Caco-2 (cell line): ENCODE results near the gene MANBA. TPM values are rescaled to one million over a fixed set of nuclear protein-coding genes. Genes with fewer than 3 reads are reported as not detected.

ENCODE experiments used
- BruUV-seq: library from RNA; stranded (reverse); fragments of 400-500 nt; replicated peaks from 2 replicates; lab custom pipeline; 2021; lab: Mats Ljungman, UMichigan
- CTCF ChIA-PET: fragments of 300-600 bp; sonication (Branson Sonifier 250); formaldehyde crosslinking; loops from one replicate; lab custom pipeline; 2022; ENCODE audit warnings: antibody characterized with exemption; lab: Charles Lee
- POLR2A ChIA-PET: fragments of 300-600 bp; sonication (Branson Sonifier 250); formaldehyde crosslinking; loops from one replicate; lab custom pipeline; 2022; ENCODE audit warnings: antibody characterized with exemption; lab: Charles Lee
- DNase-seq, 2 experiments: peaks; one replicate each; pipeline versions ENCODE4 v3.0.0 to v3.0.0-alpha.2; 2020 to 2022
- H3K27me3 ChIP-seq: replicated peaks from 2 replicates; pipeline ENCODE4 v1.6.0; 2011; ENCODE audit warnings: low read length; ENCODE audit not compliant: control insufficient read depth, insufficient read depth
- H3K36me3 ChIP-seq: 2 replicates; pipeline ENCODE4 v1.5.1; 2011; ENCODE audit warnings: low read length; ENCODE audit not compliant: control insufficient read depth, insufficient read depth
- H3K4me1 ChIP-seq: fragments of 250-450 bp; sonication (Bioruptor Pico); 2 replicates; pipeline ENCODE4 v1.5.1; 2020; ENCODE audit warnings: mild to moderate bottlenecking
- H3K4me3 ChIP-seq: 2 replicates; pipeline ENCODE4 v1.5.1; 2011; ENCODE audit warnings: low read depth, mild to moderate bottlenecking, control low read depth, low read length
- H3K9me3 ChIP-seq: fragments of 250-450 bp; sonication (Bioruptor Pico); 2 replicates; pipeline ENCODE4 v1.5.1; 2020; ENCODE audit warnings: mild to moderate bottlenecking, moderate library complexity
- H3K27ac Mint-ChIP-seq: one replicate; pipeline ENCODE4 v1.8.0; 2022; ENCODE audit warnings: mixed read lengths; ENCODE audit not compliant: unreplicated experiment
- H3K27me3 Mint-ChIP-seq: one replicate; pipeline ENCODE4 v1.8.0; 2022; ENCODE audit warnings: mixed read lengths; ENCODE audit not compliant: insufficient read depth, unreplicated experiment
- H3K36me3 Mint-ChIP-seq: one replicate; pipeline ENCODE4 v1.8.0; 2022; ENCODE audit warnings: mild to moderate bottlenecking, mixed read lengths; ENCODE audit not compliant: insufficient read depth, unreplicated experiment
- H3K4me1 Mint-ChIP-seq: one replicate; pipeline ENCODE4 v1.8.0; 2022; ENCODE audit warnings: low read depth, mixed read lengths; ENCODE audit not compliant: unreplicated experiment
- H3K4me3 Mint-ChIP-seq: one replicate; pipeline ENCODE4 v1.8.0; 2022; ENCODE audit warnings: mild to moderate bottlenecking, moderate library complexity, mixed read lengths; ENCODE audit not compliant: unreplicated experiment
- H3K9me3 Mint-ChIP-seq: one replicate; pipeline ENCODE4 v1.8.0; 2022; ENCODE audit warnings: mixed read lengths; ENCODE audit not compliant: unreplicated experiment
- CTCF ChIP-seq, 2 experiments: fragments of 200-600 bp in 1 of 2; IDR thresholded peaks; 1 replicate in 1 of 2; 2 replicates in 1 of 2; pipeline versions ENCODE4 v1.5.1 to v1.8.0; 2011 to 2022; ENCODE audit warnings: antibody characterized with exemption in 1 of 2, control low read depth in 1 of 2, inconsistent platforms in 1 of 2, low read depth in 1 of 2, low read length in 1 of 2, mild to moderate bottlenecking in 1 of 2, moderate library complexity in 1 of 2; ENCODE audit not compliant: insufficient read depth in 1 of 2, severe bottlenecking in 1 of 2, unreplicated experiment in 1 of 2
- intact Hi-C: fragments of 100-400 bp; cut with micrococcal nuclease; formaldehyde crosslinking; loops from one replicate; pipeline ENCODE4 v1.10.0; 2022; ENCODE audit not compliant: unreplicated experiment
- total RNA-seq: library from RNA; stranded (reverse); gene quantifications from 2 replicates; pipeline ENCODE4 v1.2.3, GENCODE V29; 2022

The MANBA gene
- total RNA-seq, 1 experiment from 2014 or later = 53.5 TPM

DNA sequence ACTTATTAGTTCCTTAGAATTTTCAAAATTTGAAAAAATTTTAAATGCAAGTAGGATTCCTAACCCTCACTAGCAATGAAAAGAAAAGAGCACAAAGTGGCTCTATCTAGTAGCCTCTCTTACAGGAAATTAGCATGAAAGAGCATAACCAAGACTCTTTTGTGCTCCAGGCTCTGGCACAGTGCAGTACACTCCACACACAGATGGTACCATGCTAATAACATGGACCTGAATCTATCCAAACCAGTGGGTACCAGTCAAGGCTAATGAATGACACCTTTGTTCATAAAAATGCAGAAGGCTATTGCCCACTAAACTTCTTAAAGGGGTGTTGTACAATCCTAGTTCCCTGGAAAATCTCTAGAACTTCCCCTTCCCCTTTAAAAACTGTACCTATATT lies 119.0 kb downstream of the MANBA start:
- Mint-ChIP-seq H3K4me3 (no peak overlapping the region), H3K36me3 (peaks cover 50% of the 10 kb centered on the region), H3K4me1 (no peaks in the 10 kb centered on the region), H3K9me3 (no peaks in the 10 kb centered on the region), H3K27me3 (no peaks in the 10 kb centered on the region), H3K27ac (no peak overlapping the region)
- 0 out of 2 replicates have a peak, but pooled peaks cover 1% of the 10 kb centered on the region for H3K36me3 ChIP-seq
- intact Hi-C loops = no loop called here
- no peaks in the 10 kb centered on the region; the same call in 1 of the 2 replicates for H3K4me1 ChIP-seq
- ChIA-PET CTCF (no interaction called here), POLR2A (no interaction called here)
- no peak for TF ChIP-seq CTCF (IDR thresholded peaks at IDR 0.05; ENCODE audit: insufficient read depth in 1 of 2, low read depth in 1 of 2, low read length in 1 of 2, severe bottlenecking in 1 of 2, unreplicated experiment in 1 of 2)
- no TSS peak for BruUV-seq
- H3K9me3 ChIP-seq = no peaks in the 10 kb centered on the region
- DNase-seq = no peak
- H3K27me3 ChIP-seq = no peaks in the 10 kb centered on the region
- H3K4me3 ChIP-seq = no peak overlapping the region

GRCh38 chr4:102640669-102641068 lies 120.1 kb downstream of the MANBA start:
- DNase-seq = no peak
- POLR2A ChIA-PET = no interaction called here
- no peak overlapping the region for H3K4me3 ChIP-seq
- H3K9me3 ChIP-seq = no peaks in the 10 kb centered on the region
- Mint-ChIP-seq H3K4me1 (no peaks in the 10 kb centered on the region), H3K9me3 (no peaks in the 10 kb centered on the region), H3K27ac (no peak overlapping the region), H3K4me3 (no peak overlapping the region), H3K36me3 (peaks cover 52% of the 10 kb centered on the region), H3K27me3 (no peaks in the 10 kb centered on the region)
- TF ChIP-seq CTCF (IDR thresholded peaks at IDR 0.05; ENCODE audit: insufficient read depth in 1 of 2, low read depth in 1 of 2, low read length in 1 of 2, severe bottlenecking in 1 of 2, unreplicated experiment in 1 of 2) = no peak
- H3K27me3 ChIP-seq = no peaks in the 10 kb centered on the region
- intact Hi-C loops = no loop called here
- H3K36me3 ChIP-seq = 0 out of 2 replicates have a peak, but pooled peaks cover 1% of the 10 kb centered on the region
- H3K4me1 ChIP-seq = no peaks in the 10 kb centered on the region; the same call in 1 of the 2 replicates
- BruUV-seq = no TSS peak
- CTCF ChIA-PET = no interaction called here

DNA sequence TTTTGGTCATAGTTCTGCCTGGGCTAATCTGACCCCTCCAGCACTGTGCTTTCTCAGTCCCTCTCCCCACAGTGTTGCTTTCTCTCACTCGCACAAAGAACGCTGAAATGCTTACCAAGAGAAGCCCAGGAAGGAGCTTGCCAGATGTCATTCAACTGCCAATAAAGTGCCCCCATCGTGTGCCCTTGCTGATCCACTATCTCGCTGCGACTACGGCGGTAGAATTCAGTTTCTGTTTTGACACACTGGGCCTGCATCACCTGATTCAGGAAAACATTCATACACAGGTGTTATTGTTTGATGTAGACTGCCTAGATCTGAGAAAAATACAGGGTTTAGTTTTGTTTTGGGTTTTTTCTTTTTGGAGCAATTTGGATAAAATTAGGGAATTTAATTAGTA lies 121.2 kb downstream of the MANBA start:
- H3K4me1 ChIP-seq = no peaks in the 10 kb centered on the region; the same call in 1 of the 2 replicates
- H3K4me1 Mint-ChIP-seq = no peaks in the 10 kb centered on the region
- no peak for TF ChIP-seq CTCF (IDR thresholded peaks at IDR 0.05; ENCODE audit: insufficient read depth in 1 of 2, low read depth in 1 of 2, low read length in 1 of 2, severe bottlenecking in 1 of 2, unreplicated experiment in 1 of 2)
- DNase-seq = no peak
- 0 out of 2 replicates have a peak, but pooled peaks cover 1% of the 10 kb centered on the region for H3K36me3 ChIP-seq
- POLR2A ChIA-PET = no interaction called here
- H3K27me3 Mint-ChIP-seq = no peaks in the 10 kb centered on the region
- H3K9me3 ChIP-seq = no peaks in the 10 kb centered on the region
- H3K27me3 ChIP-seq = no peaks in the 10 kb centered on the region
- BruUV-seq = no TSS peak
- intact Hi-C loops = no loop called here
- H3K36me3 Mint-ChIP-seq = peaks cover 46% of the 10 kb centered on the region
- H3K4me3 Mint-ChIP-seq = no peak overlapping the region
- no peak overlapping the region for H3K27ac Mint-ChIP-seq
- no peak overlapping the region for H3K4me3 ChIP-seq
- no peaks in the 10 kb centered on the region for H3K9me3 Mint-ChIP-seq
- CTCF ChIA-PET = no interaction called here
